GM12878 (cell line): ENCODE data around the gene TRAIP. TPM values are rescaled to one million over a fixed set of nuclear protein-coding genes. Genes with fewer than 3 reads are reported as not detected.

ENCODE experiments used
- BACH1 ChIP-seq: fragments of 450-650 bp; IDR thresholded peaks from 2 replicates; pipeline ENCODE4 v1.6.1; 2017; ENCODE audit warnings: mild to moderate bottlenecking, borderline replicate concordance
- EED ChIP-seq: sonication (generic); IDR thresholded peaks from 2 replicates; pipeline ENCODE4 v1.6.1; 2016; ENCODE audit warnings: antibody characterized with exemption, low read depth
- EGR1 ChIP-seq, 2 experiments: IDR thresholded peaks; 1 replicate in 1 of 2; 2 replicates in 1 of 2; pipeline ENCODE4 v1.6.1; 2011 to 2012; ENCODE audit warnings: low read depth in 2 of 2, low read length in 2 of 2, borderline replicate concordance in 1 of 2, mild to moderate bottlenecking in 1 of 2, moderate library complexity in 1 of 2
- ESRRA ChIP-seq: IDR thresholded peaks from 2 replicates; pipeline ENCODE4 v1.6.1; 2012; ENCODE audit warnings: mild to moderate bottlenecking, low read length, improper control_type of control experiment
- ETV6 ChIP-seq, 2 experiments: fragments of 450-650 bp in 1 of 2; IDR thresholded peaks in 1 of 2; conservative IDR thresholded peaks in 1 of 2; 2 replicates each; pipeline ENCODE4 v1.6.1; 2014; ENCODE audit warnings: antibody characterized with exemption in 1 of 2, borderline replicate concordance in 1 of 2, low read depth in 1 of 2, mild to moderate bottlenecking in 1 of 2, moderate library complexity in 1 of 2
- FOS ChIP-seq: IDR thresholded peaks from 3 replicates; pipeline ENCODE4 v1.6.1; 2011; ENCODE audit warnings: borderline replicate concordance; ENCODE audit not compliant: insufficient read length; ENCODE audit errors: extremely low read depth
- FOXK2 ChIP-seq: fragments of 450-650 bp; IDR thresholded peaks from 2 replicates; pipeline ENCODE4 v1.6.1; 2017; ENCODE audit warnings: mild to moderate bottlenecking, moderate library complexity
- IKZF1 ChIP-seq: fragments of 450-650 bp; conservative IDR thresholded peaks from 2 replicates; pipeline ENCODE4 v1.6.1; 2017; ENCODE audit warnings: antibody characterized with exemption, mild to moderate bottlenecking
- MEF2A ChIP-seq: IDR thresholded peaks from 2 replicates; pipeline ENCODE4 v1.6.1; 2011; ENCODE audit warnings: low read depth, mild to moderate bottlenecking, low read length, moderate library complexity; ENCODE audit not compliant: insufficient read depth
- NBN ChIP-seq: fragments of 450-650 bp; IDR thresholded peaks from 2 replicates; pipeline ENCODE4 v1.6.1; 2016
- NKRF ChIP-seq: fragments of 450-650 bp; conservative IDR thresholded peaks from 2 replicates; pipeline ENCODE4 v1.6.1; 2017; ENCODE audit warnings: mild to moderate bottlenecking, moderate library complexity
- POLR2A ChIP-seq: IDR thresholded peaks from 2 replicates; pipeline ENCODE4 v1.6.1; 2011; ENCODE audit warnings: low read depth, mild to moderate bottlenecking, low read length
- POLR2AphosphoS5 ChIP-seq: IDR thresholded peaks from 2 replicates; pipeline ENCODE4 v1.6.1; 2011; ENCODE audit warnings: mild to moderate bottlenecking, low read length, inconsistent platforms
- RAD21 ChIP-seq: IDR thresholded peaks from 2 replicates; pipeline ENCODE4 v1.6.1; 2011; ENCODE audit warnings: mild to moderate bottlenecking, low read depth, low read length, moderate library complexity; ENCODE audit not compliant: insufficient read depth
- RB1 ChIP-seq: fragments of 450-650 bp; formaldehyde crosslinking; IDR thresholded peaks from 2 replicates; pipeline ENCODE4 v1.6.1; 2017; ENCODE audit warnings: mild to moderate bottlenecking, borderline replicate concordance
- SMARCA5 ChIP-seq: fragments of 450-650 bp; IDR thresholded peaks from 2 replicates; pipeline ENCODE4 v1.6.1; 2017; ENCODE audit warnings: mild to moderate bottlenecking
- YY1 ChIP-seq: IDR thresholded peaks from 2 replicates; pipeline ENCODE4 v1.6.1; 2011; ENCODE audit warnings: low read depth, mild to moderate bottlenecking, low read length
- polyA plus RNA-seq, 11 experiments: library from polyadenylated mRNA; depleted of rRNA in 4 of 11; unstranded in 6 of 11; stranded (reverse) in 5 of 11; fragments of >200 nt; fragmentation: Nextera tagmentation in 4 of 11; fragmentation: Illumina TruSeq in 1 of 11; extraction: Ambion mirVana in 4 of 11; extraction: Trizol in 1 of 11; gene quantifications; 1 replicate in 1 of 11; 2 replicates in 10 of 11; pipeline versions ENCODE4 v1.2.1 to v1.2.3, GENCODE V29; 2011 to 2016; ENCODE audit warnings: inconsistent platforms in 2 of 11, missing spikeins in 2 of 11, low read depth in 1 of 11
- total RNA-seq, 4 experiments: library from RNA; depleted of rRNA in 3 of 4; stranded (reverse); fragments of >200 nt in 3 of 4; fragmentation: Illumina TruSeq in 1 of 4; extraction: Trizol in 1 of 4; gene quantifications; 2 replicates each; pipeline versions ENCODE4 v1.2.1 to v1.2.3, GENCODE V29; 2013 to 2021
- TF ChIP-seq, protein P1 (sequence below): fragments of 450-650 bp; IDR thresholded peaks from 2 replicates; pipeline ENCODE4 v1.6.1; 2016; ENCODE audit warnings: mild to moderate bottlenecking
- TF ChIP-seq, protein P2 (sequence below): IDR thresholded peaks from 2 replicates; pipeline ENCODE4 v1.6.1; 2012; ENCODE audit warnings: low read depth, low read length, improper control_type of control experiment
- TF ChIP-seq, protein P3 (sequence below): IDR thresholded peaks from 2 replicates; pipeline ENCODE4 v1.6.1; 2011; ENCODE audit warnings: borderline replicate concordance, low read depth, mild to moderate bottlenecking, moderate library complexity, low read length; ENCODE audit not compliant: insufficient read depth, poor library complexity, severe bottlenecking
- TF ChIP-seq, protein P4 (sequence below): fragments of 450-650 bp; IDR thresholded peaks from 2 replicates; pipeline ENCODE4 v1.6.1; 2017; ENCODE audit warnings: low read depth, mild to moderate bottlenecking, moderate library complexity

Gene TRAIP
- total and polyA plus RNA-seq, 10 of the 15 experiments (the other 5 are each of a cell fraction or from before 2014, with no cell fraction given) = 15.9 to 37.0 (median 23.1) TPM

- TF ChIP-seq SMARCA5 (peak; percentile 81; the same call in 1 of the 2 replicates), RB1 (peak; percentile 92; the same call in 1 of the 2 replicates), MEF2A (no peak), ETV6 (conservative IDR thresholded peaks at IDR 0.05 in 1 of 2, IDR thresholded peaks at IDR 0.05 in 1 of 2; ENCODE audit: borderline replicate concordance in 1 of 2, low read depth in 1 of 2) (no peak), FOS (no peak), IKZF1 (peak; percentile 80; the same call in 1 of the 2 replicates), EED (no peak), YY1 (peak; percentile 72), ESRRA (no peak), NKRF (peak; percentile 57), POLR2A (peak; percentile 39; the same call in 1 of the 2 replicates), FOXK2 (no peak), BACH1 (peak; percentile 74), RAD21 (peak; percentile 81), POLR2AphosphoS5 (0 out of 2 replicates have a peak, but pooled peaks have one; percentile 14), EGR1 (IDR thresholded peaks at IDR 0.05; ENCODE audit: borderline replicate concordance in 1 of 2, low read depth in 2 of 2, low read length in 2 of 2) (0 out of 3 replicates have a peak, but pooled peaks of 1 of the 2 experiments have one; percentile 24), NBN (peak; percentile 60)
- TF ChIP-seq, protein P1, sequence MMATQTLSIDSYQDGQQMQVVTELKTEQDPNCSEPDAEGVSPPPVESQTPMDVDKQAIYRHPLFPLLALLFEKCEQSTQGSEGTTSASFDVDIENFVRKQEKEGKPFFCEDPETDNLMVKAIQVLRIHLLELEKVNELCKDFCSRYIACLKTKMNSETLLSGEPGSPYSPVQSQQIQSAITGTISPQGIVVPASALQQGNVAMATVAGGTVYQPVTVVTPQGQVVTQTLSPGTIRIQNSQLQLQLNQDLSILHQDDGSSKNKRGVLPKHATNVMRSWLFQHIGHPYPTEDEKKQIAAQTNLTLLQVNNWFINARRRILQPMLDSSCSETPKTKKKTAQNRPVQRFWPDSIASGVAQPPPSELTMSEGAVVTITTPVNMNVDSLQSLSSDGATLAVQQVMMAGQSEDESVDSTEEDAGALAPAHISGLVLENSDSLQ = 0 out of 2 replicates have a peak, but pooled peaks have one; percentile 15
- TF ChIP-seq, protein P2, sequence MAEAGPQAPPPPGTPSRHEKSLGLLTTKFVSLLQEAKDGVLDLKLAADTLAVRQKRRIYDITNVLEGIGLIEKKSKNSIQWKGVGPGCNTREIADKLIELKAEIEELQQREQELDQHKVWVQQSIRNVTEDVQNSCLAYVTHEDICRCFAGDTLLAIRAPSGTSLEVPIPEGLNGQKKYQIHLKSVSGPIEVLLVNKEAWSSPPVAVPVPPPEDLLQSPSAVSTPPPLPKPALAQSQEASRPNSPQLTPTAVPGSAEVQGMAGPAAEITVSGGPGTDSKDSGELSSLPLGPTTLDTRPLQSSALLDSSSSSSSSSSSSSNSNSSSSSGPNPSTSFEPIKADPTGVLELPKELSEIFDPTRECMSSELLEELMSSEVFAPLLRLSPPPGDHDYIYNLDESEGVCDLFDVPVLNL = no peak
- TF ChIP-seq, protein P3, sequence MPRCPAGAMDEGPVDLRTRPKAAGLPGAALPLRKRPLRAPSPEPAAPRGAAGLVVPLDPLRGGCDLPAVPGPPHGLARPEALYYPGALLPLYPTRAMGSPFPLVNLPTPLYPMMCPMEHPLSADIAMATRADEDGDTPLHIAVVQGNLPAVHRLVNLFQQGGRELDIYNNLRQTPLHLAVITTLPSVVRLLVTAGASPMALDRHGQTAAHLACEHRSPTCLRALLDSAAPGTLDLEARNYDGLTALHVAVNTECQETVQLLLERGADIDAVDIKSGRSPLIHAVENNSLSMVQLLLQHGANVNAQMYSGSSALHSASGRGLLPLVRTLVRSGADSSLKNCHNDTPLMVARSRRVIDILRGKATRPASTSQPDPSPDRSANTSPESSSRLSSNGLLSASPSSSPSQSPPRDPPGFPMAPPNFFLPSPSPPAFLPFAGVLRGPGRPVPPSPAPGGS = no peak
- TF ChIP-seq, protein P4, sequence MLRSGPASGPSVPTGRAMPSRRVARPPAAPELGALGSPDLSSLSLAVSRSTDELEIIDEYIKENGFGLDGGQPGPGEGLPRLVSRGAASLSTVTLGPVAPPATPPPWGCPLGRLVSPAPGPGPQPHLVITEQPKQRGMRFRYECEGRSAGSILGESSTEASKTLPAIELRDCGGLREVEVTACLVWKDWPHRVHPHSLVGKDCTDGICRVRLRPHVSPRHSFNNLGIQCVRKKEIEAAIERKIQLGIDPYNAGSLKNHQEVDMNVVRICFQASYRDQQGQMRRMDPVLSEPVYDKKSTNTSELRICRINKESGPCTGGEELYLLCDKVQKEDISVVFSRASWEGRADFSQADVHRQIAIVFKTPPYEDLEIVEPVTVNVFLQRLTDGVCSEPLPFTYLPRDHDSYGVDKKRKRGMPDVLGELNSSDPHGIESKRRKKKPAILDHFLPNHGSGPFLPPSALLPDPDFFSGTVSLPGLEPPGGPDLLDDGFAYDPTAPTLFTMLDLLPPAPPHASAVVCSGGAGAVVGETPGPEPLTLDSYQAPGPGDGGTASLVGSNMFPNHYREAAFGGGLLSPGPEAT = no peak
Observed at GRCh38 chr3:49802719-49803464, 53.5 kb downstream of the TRAIP start, which contains the start of gene INKA1 (continued).
